ENCODE results near the gene C14orf132. TPM values are rescaled to one million over a fixed set of nuclear protein-coding genes. Genes with fewer than 3 reads are reported as not detected.
A peak's percentile ranks its signal among the peaks of the same experiment; 100 is the strongest.

C14orf132 gene
- total RNA-seq, 1 donor from 2014 or later = 38.2 TPM

- H3K27ac Mint-ChIP-seq (ENCODE audit: unreplicated experiment) = peak overlapping the region; percentile 71
- H3K4me1 Mint-ChIP-seq = peaks cover 33% of the 10 kb centered on the region
- H3K27me3 Mint-ChIP-seq (ENCODE audit: low read depth) = peaks cover 21% of the 10 kb centered on the region
- H3K36me3 Mint-ChIP-seq (ENCODE audit: low read depth) = peaks cover 2% of the 10 kb centered on the region
- peak overlapping the region; percentile 65 for H3K4me3 Mint-ChIP-seq
- DNase-seq (ENCODE audit: low read depth, low spot score) = no peak
- TF ChIP-seq CTCF (conservative IDR thresholded peaks at IDR 0.05) = no peak
- H3K9me3 Mint-ChIP-seq = no peaks in the 10 kb centered on the region
These were observed 3.2 kb downstream of the C14orf132 start for GRCh38 chr14:96042248-96042930.

- Mint-ChIP-seq H3K4me1 (peaks cover 9% of the 10 kb centered on the region), H3K27ac (ENCODE audit: unreplicated experiment) (no peak overlapping the region), H3K4me3 (no peak overlapping the region), H3K36me3 (ENCODE audit: low read depth) (peaks cover 1% of the 10 kb centered on the region), H3K9me3 (no peaks in the 10 kb centered on the region), H3K27me3 (ENCODE audit: low read depth) (no peaks in the 10 kb centered on the region)
- DNase-seq (ENCODE audit: low read depth, low spot score) = no peak
- no peak for TF ChIP-seq CTCF (conservative IDR thresholded peaks at IDR 0.05)
These were observed 7.5 kb downstream of the C14orf132 start for GRCh38 chr14:96046630-96047029.

DNA sequence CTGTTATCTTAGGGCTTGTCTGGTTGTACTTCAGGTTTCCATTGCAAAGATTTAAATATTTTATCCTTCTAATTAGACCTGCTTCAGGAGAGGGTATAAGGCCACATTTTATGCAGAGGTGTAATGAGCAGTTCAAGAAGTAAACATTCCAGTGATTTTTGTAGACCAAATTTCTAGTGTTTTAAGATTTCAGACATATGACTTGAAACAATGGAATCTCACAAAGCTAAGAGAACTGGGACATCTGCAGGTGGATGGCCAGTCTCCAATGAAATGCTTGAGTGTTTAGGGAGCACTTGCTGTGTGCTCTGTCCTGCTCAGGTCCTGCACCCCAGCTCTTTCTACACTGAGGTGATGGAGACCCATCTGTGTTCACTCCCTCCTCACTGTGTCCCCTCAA lies 7.9 kb downstream of the C14orf132 start:
- no peaks in the 10 kb centered on the region for H3K27me3 Mint-ChIP-seq (ENCODE audit: low read depth)
- TF ChIP-seq CTCF (conservative IDR thresholded peaks at IDR 0.05) = no peak
- no peaks in the 10 kb centered on the region for H3K9me3 Mint-ChIP-seq
- peaks cover 8% of the 10 kb centered on the region for H3K4me1 Mint-ChIP-seq
- peaks cover 4% of the 10 kb centered on the region for H3K36me3 Mint-ChIP-seq (ENCODE audit: low read depth)
- H3K27ac Mint-ChIP-seq (ENCODE audit: unreplicated experiment) = no peak overlapping the region
- DNase-seq (ENCODE audit: low read depth, low spot score) = no peak
- H3K4me3 Mint-ChIP-seq = no peak overlapping the region

DNA sequence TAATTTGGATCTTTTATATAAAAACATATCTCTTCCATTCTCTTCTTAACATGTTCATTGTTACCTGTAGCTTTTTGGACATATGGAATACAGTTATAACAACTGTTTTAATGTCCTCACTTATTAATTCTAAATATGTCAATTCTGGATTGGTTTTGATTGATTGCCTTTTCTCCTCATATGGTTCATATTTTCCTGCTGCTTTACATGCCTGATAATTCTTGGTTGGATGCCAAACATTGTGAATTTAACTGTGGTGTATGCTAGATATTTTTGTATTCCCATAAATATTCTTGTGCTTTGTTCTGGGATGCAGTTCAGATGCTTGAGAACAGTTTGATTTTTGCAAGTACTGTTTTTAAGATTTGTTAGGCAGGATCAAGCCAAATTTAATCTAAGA lies 10.8 kb downstream of the C14orf132 start:
- Mint-ChIP-seq H3K4me1 (peaks cover 24% of the 10 kb centered on the region), H3K9me3 (no peaks in the 10 kb centered on the region), H3K36me3 (ENCODE audit: low read depth) (peaks cover 4% of the 10 kb centered on the region), H3K27me3 (ENCODE audit: low read depth) (no peaks in the 10 kb centered on the region), H3K27ac (ENCODE audit: unreplicated experiment) (no peak overlapping the region), H3K4me3 (no peak overlapping the region)
- DNase-seq (ENCODE audit: low read depth, low spot score) = no peak
- TF ChIP-seq CTCF (conservative IDR thresholded peaks at IDR 0.05) = no peak

GRCh38 chr14:96050482-96050881 lies 11.3 kb downstream of the C14orf132 start:
- no peaks in the 10 kb centered on the region for H3K9me3 Mint-ChIP-seq
- H3K27me3 Mint-ChIP-seq (ENCODE audit: low read depth) = no peaks in the 10 kb centered on the region
- no peak for DNase-seq (ENCODE audit: low read depth, low spot score)
- no peak overlapping the region for H3K27ac Mint-ChIP-seq (ENCODE audit: unreplicated experiment)
- H3K4me3 Mint-ChIP-seq = no peak overlapping the region
- TF ChIP-seq CTCF (conservative IDR thresholded peaks at IDR 0.05) = no peak
- peaks cover 4% of the 10 kb centered on the region for H3K36me3 Mint-ChIP-seq (ENCODE audit: low read depth)
- H3K4me1 Mint-ChIP-seq = peaks cover 29% of the 10 kb centered on the region
